Measurements from ENCODE around the gene ZSCAN20. TPM values are rescaled to one million over a fixed set of nuclear protein-coding genes. Genes with fewer than 3 reads are reported as not detected.
A peak's percentile ranks its signal among the peaks of the same experiment; 100 is the strongest.

The ZSCAN20 gene
- total RNA-seq, 1 donor from 2014 or later, result 14.8 TPM

DNA sequence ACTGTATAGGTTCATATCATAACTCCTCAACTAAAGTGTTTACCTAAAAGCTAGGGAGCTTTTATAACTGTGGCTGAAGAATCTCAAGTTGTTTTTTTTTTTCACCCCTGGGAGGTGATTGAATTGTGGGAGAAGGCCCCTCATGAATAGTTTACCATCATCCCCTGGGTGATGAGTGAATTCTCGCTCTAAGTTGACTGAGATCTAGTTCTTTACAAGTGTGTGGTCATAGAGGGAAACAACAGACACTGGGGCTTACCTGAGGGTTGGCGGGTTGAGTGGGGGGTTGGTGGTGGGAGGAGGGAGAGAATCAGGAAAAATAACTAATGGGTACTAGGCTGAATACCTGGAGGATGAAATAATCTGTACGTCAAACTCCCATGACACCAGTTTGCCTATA is 7.9 kb upstream of the ZSCAN20 start:
- no peak overlapping the region for H3K4me2 ChIP-seq
- H3K27me3 ChIP-seq, result no peaks in the 10 kb centered on the region
- H3K36me3 Mint-ChIP-seq, result no peaks in the 10 kb centered on the region
- DNase-seq (ENCODE audit: low spot score), result no peak
- no peak overlapping the region for H3K9ac ChIP-seq
- no peak overlapping the region for H3K27ac ChIP-seq
- H2AFZ ChIP-seq (replicated peaks), result no peak overlapping the region
- H3K79me2 ChIP-seq (ENCODE audit: low read depth), result no peaks in the 10 kb centered on the region
- H3K4me3 Mint-ChIP-seq, result no peak overlapping the region
- peaks cover 7% of the 10 kb centered on the region for H3K4me1 Mint-ChIP-seq
- no peak overlapping the region for H3K27ac Mint-ChIP-seq
- H3K4me1 ChIP-seq, result no peaks in the 10 kb centered on the region
- H3K9me3 Mint-ChIP-seq, result no peaks in the 10 kb centered on the region
- no peaks in the 10 kb centered on the region for H4K20me1 ChIP-seq (ENCODE audit: low read depth)
- no peak overlapping the region for H3K4me3 ChIP-seq
- no peak for TF ChIP-seq EZH2 (IDR thresholded peaks at IDR 0.05)
- TF ChIP-seq, protein P1, sequence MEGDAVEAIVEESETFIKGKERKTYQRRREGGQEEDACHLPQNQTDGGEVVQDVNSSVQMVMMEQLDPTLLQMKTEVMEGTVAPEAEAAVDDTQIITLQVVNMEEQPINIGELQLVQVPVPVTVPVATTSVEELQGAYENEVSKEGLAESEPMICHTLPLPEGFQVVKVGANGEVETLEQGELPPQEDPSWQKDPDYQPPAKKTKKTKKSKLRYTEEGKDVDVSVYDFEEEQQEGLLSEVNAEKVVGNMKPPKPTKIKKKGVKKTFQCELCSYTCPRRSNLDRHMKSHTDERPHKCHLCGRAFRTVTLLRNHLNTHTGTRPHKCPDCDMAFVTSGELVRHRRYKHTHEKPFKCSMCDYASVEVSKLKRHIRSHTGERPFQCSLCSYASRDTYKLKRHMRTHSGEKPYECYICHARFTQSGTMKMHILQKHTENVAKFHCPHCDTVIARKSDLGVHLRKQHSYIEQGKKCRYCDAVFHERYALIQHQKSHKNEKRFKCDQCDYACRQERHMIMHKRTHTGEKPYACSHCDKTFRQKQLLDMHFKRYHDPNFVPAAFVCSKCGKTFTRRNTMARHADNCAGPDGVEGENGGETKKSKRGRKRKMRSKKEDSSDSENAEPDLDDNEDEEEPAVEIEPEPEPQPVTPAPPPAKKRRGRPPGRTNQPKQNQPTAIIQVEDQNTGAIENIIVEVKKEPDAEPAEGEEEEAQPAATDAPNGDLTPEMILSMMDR (IDR thresholded peaks at IDR 0.05), result no peak
- no peak for TF ChIP-seq EZH2phosphoT487 (IDR thresholded peaks at IDR 0.05)
- H3K36me3 ChIP-seq, result no peaks in the 10 kb centered on the region
- H3K27me3 Mint-ChIP-seq (ENCODE audit: insufficient read depth, low read depth), result peaks cover 8% of the 10 kb centered on the region
- H3K9me3 ChIP-seq (ENCODE audit: low read depth), result no peaks in the 10 kb centered on the region
- no peaks in the 10 kb centered on the region for H3F3A ChIP-seq (ENCODE audit: low read depth)

- Histone ChIP-seq H3K36me3 (no peaks in the 10 kb centered on the region), H3K27ac (no peak overlapping the region), H3K9ac (no peak overlapping the region), H2AFZ (replicated peaks) (no peak overlapping the region), H3K4me3 (no peak overlapping the region), H3F3A (ENCODE audit: low read depth) (no peaks in the 10 kb centered on the region), H4K20me1 (ENCODE audit: low read depth) (no peaks in the 10 kb centered on the region), H3K4me2 (no peak overlapping the region), H3K27me3 (no peaks in the 10 kb centered on the region), H3K9me3 (ENCODE audit: low read depth) (no peaks in the 10 kb centered on the region), H3K79me2 (ENCODE audit: low read depth) (no peaks in the 10 kb centered on the region), H3K4me1 (peaks cover 3% of the 10 kb centered on the region)
- DNase-seq (ENCODE audit: low spot score), result no peak
- Mint-ChIP-seq H3K27me3 (ENCODE audit: insufficient read depth, low read depth) (peaks cover 5% of the 10 kb centered on the region), H3K4me1 (peaks cover 9% of the 10 kb centered on the region), H3K4me3 (no peak overlapping the region), H3K36me3 (no peaks in the 10 kb centered on the region), H3K27ac (no peak overlapping the region), H3K9me3 (no peaks in the 10 kb centered on the region)
- TF ChIP-seq EZH2phosphoT487 (IDR thresholded peaks at IDR 0.05) (no peak), EZH2 (IDR thresholded peaks at IDR 0.05) (no peak)
- TF ChIP-seq, protein P1 (IDR thresholded peaks at IDR 0.05), result no peak
Measured at GRCh38 chr1:33465316-33465715, 7.1 kb upstream of the ZSCAN20 start.

GRCh38 chr1:33466159-33466558 is 6.3 kb upstream of the ZSCAN20 start:
- Histone ChIP-seq H3K9ac (no peak overlapping the region), H3F3A (ENCODE audit: low read depth) (peaks cover 4% of the 10 kb centered on the region), H3K27ac (no peak overlapping the region), H3K9me3 (ENCODE audit: low read depth) (no peaks in the 10 kb centered on the region), H3K4me3 (no peak overlapping the region), H3K4me1 (peaks cover 9% of the 10 kb centered on the region), H3K27me3 (no peaks in the 10 kb centered on the region), H2AFZ (replicated peaks) (no peak overlapping the region), H4K20me1 (ENCODE audit: low read depth) (no peaks in the 10 kb centered on the region), H3K4me2 (no peak overlapping the region), H3K36me3 (no peaks in the 10 kb centered on the region), H3K79me2 (ENCODE audit: low read depth) (no peaks in the 10 kb centered on the region)
- peaks cover 15% of the 10 kb centered on the region for H3K4me1 Mint-ChIP-seq
- TF ChIP-seq EZH2 (IDR thresholded peaks at IDR 0.05), result no peak
- no peak for TF ChIP-seq EZH2phosphoT487 (IDR thresholded peaks at IDR 0.05)
- TF ChIP-seq, protein P1 (IDR thresholded peaks at IDR 0.05), result no peak
- H3K27ac Mint-ChIP-seq, result peak overlapping the region; percentile 39
- no peak for DNase-seq (ENCODE audit: low spot score)
- H3K4me3 Mint-ChIP-seq, result no peak overlapping the region
- peaks cover 5% of the 10 kb centered on the region for H3K27me3 Mint-ChIP-seq (ENCODE audit: insufficient read depth, low read depth)
- H3K36me3 Mint-ChIP-seq, result no peaks in the 10 kb centered on the region
- H3K9me3 Mint-ChIP-seq, result no peaks in the 10 kb centered on the region
